Measurements from ENCODE around the gene GCHFR.

Gene GCHFR

DNA sequence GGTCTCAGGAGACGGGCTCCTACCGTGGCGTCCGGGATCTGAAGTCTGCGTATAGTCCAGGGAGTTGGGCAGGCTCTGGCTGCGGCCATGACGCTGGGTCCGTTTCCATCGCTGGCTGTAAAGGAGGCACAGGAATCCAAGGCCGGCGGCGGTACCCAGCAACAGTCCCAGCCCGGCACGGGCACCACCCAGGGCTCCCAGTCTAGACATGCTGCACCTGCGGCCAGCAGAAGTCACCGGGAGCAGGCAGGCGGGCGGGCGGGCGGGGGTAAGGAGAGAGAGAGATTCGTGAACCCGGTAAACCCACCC is 9.3 kb upstream of the GCHFR start:
- peak overlapping the region; percentile 88 for H3K4me2 ChIP-seq (ENCODE audit: low read length)
- no peak overlapping the region for H2AFZ ChIP-seq (ENCODE audit: low read depth, low read length)
- no peaks in the 10 kb centered on the region for H3K27me3 ChIP-seq (ENCODE audit: low read depth, low read length)
- peaks cover 12% of the 10 kb centered on the region; the same call in 1 of the 2 replicates for H3K4me1 ChIP-seq (ENCODE audit: low read length)
- no peak overlapping the region for H3K27ac ChIP-seq (ENCODE audit: low read length)
- peaks cover 25% of the 10 kb centered on the region for H3K36me3 ChIP-seq (replicated peaks; ENCODE audit: low read depth, low read length)
- H3K9me3 ChIP-seq (ENCODE audit: insufficient read depth, low read length) = no peaks in the 10 kb centered on the region
- H3K4me3 ChIP-seq (ENCODE audit: low read length) = peak overlapping the region; percentile 96
- H4K20me1 ChIP-seq (ENCODE audit: insufficient read depth, low read length) = no peaks in the 10 kb centered on the region
- H3K9ac ChIP-seq (ENCODE audit: low read length) = peak overlapping the region; percentile 78
- TF ChIP-seq, protein P1, sequence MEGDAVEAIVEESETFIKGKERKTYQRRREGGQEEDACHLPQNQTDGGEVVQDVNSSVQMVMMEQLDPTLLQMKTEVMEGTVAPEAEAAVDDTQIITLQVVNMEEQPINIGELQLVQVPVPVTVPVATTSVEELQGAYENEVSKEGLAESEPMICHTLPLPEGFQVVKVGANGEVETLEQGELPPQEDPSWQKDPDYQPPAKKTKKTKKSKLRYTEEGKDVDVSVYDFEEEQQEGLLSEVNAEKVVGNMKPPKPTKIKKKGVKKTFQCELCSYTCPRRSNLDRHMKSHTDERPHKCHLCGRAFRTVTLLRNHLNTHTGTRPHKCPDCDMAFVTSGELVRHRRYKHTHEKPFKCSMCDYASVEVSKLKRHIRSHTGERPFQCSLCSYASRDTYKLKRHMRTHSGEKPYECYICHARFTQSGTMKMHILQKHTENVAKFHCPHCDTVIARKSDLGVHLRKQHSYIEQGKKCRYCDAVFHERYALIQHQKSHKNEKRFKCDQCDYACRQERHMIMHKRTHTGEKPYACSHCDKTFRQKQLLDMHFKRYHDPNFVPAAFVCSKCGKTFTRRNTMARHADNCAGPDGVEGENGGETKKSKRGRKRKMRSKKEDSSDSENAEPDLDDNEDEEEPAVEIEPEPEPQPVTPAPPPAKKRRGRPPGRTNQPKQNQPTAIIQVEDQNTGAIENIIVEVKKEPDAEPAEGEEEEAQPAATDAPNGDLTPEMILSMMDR (IDR thresholded peaks at IDR 0.05; ENCODE audit: low read depth, low read length) = no peak
- no peak for TF ChIP-seq EZH2phosphoT487 (IDR thresholded peaks at IDR 0.05; ENCODE audit: low read depth)
- H3K79me2 ChIP-seq (ENCODE audit: low read length) = peaks cover 37% of the 10 kb centered on the region

DNA sequence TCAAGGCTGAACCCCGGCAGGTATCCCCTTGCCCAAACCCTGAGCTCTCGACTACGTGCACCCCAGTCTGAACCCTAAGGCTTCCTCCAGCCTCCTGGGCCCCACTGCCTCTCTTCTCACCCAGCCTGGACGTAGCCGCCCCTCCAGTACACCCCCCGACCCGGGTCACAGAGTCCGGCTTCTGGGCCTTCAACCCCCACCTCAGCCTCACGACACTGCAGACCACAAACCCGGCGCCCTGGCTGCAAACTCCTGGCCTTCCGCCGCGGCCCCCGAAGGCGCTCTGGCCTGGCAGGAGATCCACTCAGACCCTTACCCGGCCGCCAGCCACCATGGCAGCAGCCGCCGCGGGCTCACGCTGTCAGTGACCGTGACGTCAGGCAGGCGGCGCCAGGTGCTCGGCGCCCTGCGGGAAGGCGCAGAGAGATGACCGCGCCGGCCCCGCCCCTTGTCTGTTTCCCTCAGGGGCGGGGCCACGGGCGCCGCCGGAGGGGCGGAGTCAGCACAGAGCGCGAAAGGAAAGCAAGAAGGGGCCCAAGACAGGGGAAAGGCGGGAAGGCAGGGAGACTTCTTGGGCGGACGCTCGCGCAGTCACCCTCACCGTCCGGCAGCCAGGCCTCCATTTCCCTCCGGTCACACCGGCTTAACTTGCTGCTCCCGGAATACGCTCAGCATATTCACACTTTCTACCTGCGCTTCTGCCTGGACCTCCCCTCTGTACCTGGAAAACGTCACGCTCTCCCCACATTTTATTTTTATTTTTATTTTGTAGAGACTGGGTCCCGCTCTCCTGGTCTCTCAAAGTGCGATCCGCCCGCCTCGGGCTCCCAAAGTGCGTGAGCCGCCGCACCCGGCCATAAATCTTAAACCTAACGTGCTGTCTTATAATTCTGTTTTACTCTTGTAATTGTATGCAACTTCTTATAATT is 8.7 kb upstream of the GCHFR start, which contains the start of gene RMDN3:
Gene RMDN3 (minus strand): TSS at position 372 of the 929 bp plus-strand sequence. CDS start 471 bp downstream, outside the sequence.
- H3K9ac ChIP-seq (ENCODE audit: low read length) = peak within 1 kb of the TSS; percentile 92
- H3K36me3 ChIP-seq (replicated peaks; ENCODE audit: low read depth, low read length) = peaks cover 23% of the 10 kb centered on the region
- peaks cover 37% of the 10 kb centered on the region for H3K79me2 ChIP-seq (ENCODE audit: low read length)
- H3K4me2 ChIP-seq (ENCODE audit: low read length) = peak within 1 kb of the TSS; percentile 88
- H3K27ac ChIP-seq (ENCODE audit: low read length) = peak within 1 kb of the TSS; percentile 67
- H3K4me1 ChIP-seq (ENCODE audit: low read length) = peaks cover 14% of the 10 kb centered on the region
- H4K20me1 ChIP-seq (ENCODE audit: insufficient read depth, low read length) = no peaks in the 10 kb centered on the region
- H3K9me3 ChIP-seq (ENCODE audit: insufficient read depth, low read length) = no peaks in the 10 kb centered on the region
- H3K27me3 ChIP-seq (ENCODE audit: low read depth, low read length) = no peaks in the 10 kb centered on the region
- TF ChIP-seq, protein P1 (IDR thresholded peaks at IDR 0.05; ENCODE audit: low read depth, low read length) = no peak
- TF ChIP-seq EZH2phosphoT487 (IDR thresholded peaks at IDR 0.05; ENCODE audit: low read depth) = no peak
- peak within 1 kb of the TSS; percentile 96 for H3K4me3 ChIP-seq (ENCODE audit: low read length)
- H2AFZ ChIP-seq (ENCODE audit: low read depth, low read length) = peak within 1 kb of the TSS; percentile 81; the same call in 1 of the 2 replicates

DNA sequence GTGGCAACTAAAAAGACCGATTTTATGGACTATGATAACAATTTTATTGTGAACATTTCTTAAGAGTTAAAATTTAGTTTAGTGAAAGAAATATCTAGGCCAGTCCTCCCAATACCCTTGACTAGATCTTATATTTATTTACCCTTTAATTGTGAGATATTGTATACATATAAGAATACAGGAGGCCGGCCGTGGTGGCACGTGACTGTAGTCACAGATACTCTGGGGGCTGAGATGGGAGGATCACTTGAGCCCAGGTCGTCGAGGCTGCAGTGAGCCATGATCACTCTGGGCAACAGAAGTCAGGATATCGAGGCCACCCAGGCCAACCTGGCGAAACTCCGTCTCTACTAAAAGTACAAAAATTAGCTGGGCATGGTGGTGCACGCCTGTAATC is 8.1 kb upstream of the GCHFR start:
- Histone ChIP-seq H2AFZ (ENCODE audit: low read depth, low read length) (peak overlapping the region; percentile 81; the same call in 1 of the 2 replicates), H3K4me3 (ENCODE audit: low read length) (peak overlapping the region; percentile 96), H3K36me3 (replicated peaks; ENCODE audit: low read depth, low read length) (peaks cover 20% of the 10 kb centered on the region), H3K27me3 (ENCODE audit: low read depth, low read length) (no peaks in the 10 kb centered on the region), H3K4me2 (ENCODE audit: low read length) (peak overlapping the region; percentile 80), H3K79me2 (ENCODE audit: low read length) (peaks cover 37% of the 10 kb centered on the region), H3K4me1 (ENCODE audit: low read length) (peaks cover 20% of the 10 kb centered on the region), H3K9me3 (ENCODE audit: insufficient read depth, low read length) (no peaks in the 10 kb centered on the region), H3K27ac (ENCODE audit: low read length) (peak overlapping the region; percentile 67), H3K9ac (ENCODE audit: low read length) (peak overlapping the region; percentile 92), H4K20me1 (ENCODE audit: insufficient read depth, low read length) (no peaks in the 10 kb centered on the region)
- no peak for TF ChIP-seq EZH2phosphoT487 (IDR thresholded peaks at IDR 0.05; ENCODE audit: low read depth)
- TF ChIP-seq, protein P1 (IDR thresholded peaks at IDR 0.05; ENCODE audit: low read depth, low read length) = no peak

DNA sequence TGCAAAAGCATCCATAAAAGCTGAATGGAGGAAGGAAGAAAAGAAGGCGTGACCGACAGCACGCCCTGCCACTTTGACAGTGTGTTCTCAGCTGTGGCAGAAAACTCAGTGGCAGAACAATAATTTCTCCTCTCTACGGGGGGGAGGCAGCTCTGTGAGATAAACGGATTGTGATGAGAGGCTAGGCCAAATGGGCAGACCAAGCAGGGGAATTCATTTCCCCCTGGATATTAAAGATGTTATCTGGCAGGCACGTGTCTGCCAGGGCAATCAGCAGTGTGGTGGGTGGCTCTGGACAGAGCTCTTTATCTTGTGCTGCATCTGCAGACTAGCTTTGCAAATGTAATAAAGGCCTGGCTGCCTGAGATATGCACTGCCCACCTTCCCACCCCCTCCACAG is 6.9 kb upstream of the GCHFR start:
- Histone ChIP-seq H3K4me1 (ENCODE audit: low read length) (peaks cover 22% of the 10 kb centered on the region), H4K20me1 (ENCODE audit: insufficient read depth, low read length) (no peaks in the 10 kb centered on the region), H3K9ac (ENCODE audit: low read length) (no peak overlapping the region), H3K4me3 (ENCODE audit: low read length) (no peak overlapping the region), H3K27me3 (ENCODE audit: low read depth, low read length) (no peaks in the 10 kb centered on the region), H3K9me3 (ENCODE audit: insufficient read depth, low read length) (no peaks in the 10 kb centered on the region), H3K4me2 (ENCODE audit: low read length) (no peak overlapping the region), H3K79me2 (ENCODE audit: low read length) (peaks cover 29% of the 10 kb centered on the region), H2AFZ (ENCODE audit: low read depth, low read length) (no peak overlapping the region), H3K36me3 (replicated peaks; ENCODE audit: low read depth, low read length) (peaks cover 9% of the 10 kb centered on the region), H3K27ac (ENCODE audit: low read length) (no peak overlapping the region)
- no peak for TF ChIP-seq EZH2phosphoT487 (IDR thresholded peaks at IDR 0.05; ENCODE audit: low read depth)
- TF ChIP-seq, protein P1 (IDR thresholded peaks at IDR 0.05; ENCODE audit: low read depth, low read length) = no peak

Measured in OCI-LY3 (cell line).